Spinal cord (tissue), 10 donors: ENCODE results near the gene ME2. TPM values are rescaled to one million over a fixed set of nuclear protein-coding genes. Genes with fewer than 3 reads are reported as not detected.
"Not testable (repeated sequence)": the region's sequence is repeated elsewhere in the genome, so short reads cannot be mapped to it uniquely, and the experiment has no call there.

Source experiments
- DNase-seq, 6 donors: peaks; one replicate each; pipeline versions ENCODE4 v3.0.0 to v3.0.0-alpha.2; 2013 to 2015; ENCODE audit warnings: low spot score in 6 of 6, low read depth in 4 of 6
- H3K27ac ChIP-seq: one replicate; pipeline ENCODE4 v1.5.1; 2013; ENCODE audit warnings: low read depth, low read length, control low read depth
- H3K27me3 ChIP-seq: one replicate; pipeline ENCODE4 v1.6.1; 2013; ENCODE audit warnings: low read length; ENCODE audit not compliant: control insufficient read depth, insufficient read depth
- H3K36me3 ChIP-seq: one replicate; pipeline ENCODE4 v1.6.1; 2013; ENCODE audit warnings: low read length; ENCODE audit not compliant: control insufficient read depth, insufficient read depth
- H3K4me1 ChIP-seq: one replicate; pipeline ENCODE4 v1.6.1; 2013; ENCODE audit warnings: low read length; ENCODE audit not compliant: control insufficient read depth, insufficient read depth
- H3K4me3 ChIP-seq: one replicate; pipeline ENCODE4 v1.5.1; 2013; ENCODE audit warnings: low read depth, low read length, control low read depth
- H3K9me3 ChIP-seq: one replicate; pipeline ENCODE4 v1.6.1; 2013; ENCODE audit warnings: low read length; ENCODE audit not compliant: control insufficient read depth, insufficient read depth
- WGBS: methylation state at CpG from one replicate; pipeline ENCODE4 v1.1.5; 2013; ENCODE audit warnings: missing lambda C conversion rate; ENCODE audit not compliant: insufficient coverage; 5-methylcytosine and 5-hydroxymethylcytosine counted together
- long read RNA-seq, 4 donors: transcript quantifications; one replicate each; lab custom pipeline, GENCODE V29; 2026
- polyA plus RNA-seq, 2 donors: library from polyadenylated mRNA; unstranded; fragments of 120-200 nt; gene quantifications; one replicate each; pipeline ENCODE4 v1.2.1, GENCODE V29; 2013; ENCODE audit not compliant: insufficient read length in 2 of 2
- total RNA-seq, 2 donors: library from RNA; depleted of rRNA in 1 of 2; stranded (reverse); fragments of 120-200 nt in 1 of 2; fragments of >200 nt in 1 of 2; gene quantifications; one replicate each; pipeline versions ENCODE4 v1.2.3 to v1.2.4, GENCODE V29; 2013 to 2014
- donor health status: healthy.

The ME2 gene
- total RNA-seq (10 to 100 TPM; 70.9 to 83.7 TPM), polyA plus RNA-seq (10 to 100 TPM; 55.2 to 60.8 TPM)
- long read RNA-seq, donor 1, full-length matches to known transcripts: 25 of 25 reads
- long read RNA-seq, donor 1, partial matches to known transcripts: 0 of 25 reads
- long read RNA-seq, donor 1, other reads (novel, unspliced or antisense): 0 of 25 reads
- long read RNA-seq, donor 2, full-length matches to known transcripts: 2 of 7 reads
- long read RNA-seq, donor 2, partial matches to known transcripts: 5 of 7 reads
- long read RNA-seq, donor 2, other reads (novel, unspliced or antisense): 0 of 7 reads
- long read RNA-seq, donor 3, full-length matches to known transcripts: 5 of 5 reads
- long read RNA-seq, donor 3, partial matches to known transcripts: 0 of 5 reads
- long read RNA-seq, donor 3, other reads (novel, unspliced or antisense): 0 of 5 reads
- long read RNA-seq, donor 4, full-length matches to known transcripts: 6 of 6 reads
- long read RNA-seq, donor 4, partial matches to known transcripts: 0 of 6 reads
- long read RNA-seq, donor 4, other reads (novel, unspliced or antisense): 0 of 6 reads

- Histone ChIP-seq H3K9me3 (no peaks in the 10 kb centered on the region), H3K4me3 (peak within 1 kb of the TSS; percentile 82), H3K27ac (peak within 1 kb of the TSS; percentile 94), H3K27me3 (no peaks in the 10 kb centered on the region), H3K36me3 (no peaks in the 10 kb centered on the region), H3K4me1 (peaks cover 9% of the 10 kb centered on the region)
- under 1% methylated on average over 78 of the region's 78 CpGs for WGBS
- DNase-seq: peak; percentile 79 to 97 (median 84)
Measured at GRCh38 chr18:50878345-50879301, at the start of gene ME2. TSS of gene ME2 (plus strand) at chr18:50879118. CDS start at chr18:50895821, 16,703 bp downstream.

DNA sequence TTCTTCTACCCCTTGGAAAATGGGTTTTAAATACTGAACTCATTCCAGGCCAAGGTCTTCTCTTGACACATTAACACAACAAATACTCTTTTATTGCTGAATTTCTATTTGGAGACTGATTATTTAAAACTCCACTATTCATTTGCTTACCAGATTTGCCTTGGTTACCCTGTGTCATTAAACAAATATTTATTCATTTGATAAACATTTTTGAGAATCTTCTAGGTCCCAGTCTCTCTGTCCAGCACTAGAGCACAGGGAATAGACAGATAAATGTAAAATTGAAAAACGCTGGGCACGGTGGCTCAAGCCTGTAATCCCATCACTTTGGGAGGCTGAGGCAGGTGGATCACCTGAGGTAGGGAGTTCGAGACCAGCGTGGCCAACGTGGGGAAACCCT is 49.3 kb upstream of the ME2 start:
- Histone ChIP-seq H3K27ac (no peak overlapping the region), H3K4me1 (peaks cover 3% of the 10 kb centered on the region), H3K36me3 (no peaks in the 10 kb centered on the region), H3K4me3 (no peak overlapping the region), H3K9me3 (no peaks in the 10 kb centered on the region), H3K27me3 (no peaks in the 10 kb centered on the region)
- 92% methylated on average over 2 of the region's 5 CpGs for WGBS
- DNase-seq: no peak

GRCh38 chr18:50830544-50830943 is 48.4 kb upstream of the ME2 start:
- Histone ChIP-seq H3K27me3 (no peaks in the 10 kb centered on the region), H3K27ac (no peak overlapping the region), H3K9me3 (no peaks in the 10 kb centered on the region), H3K4me3 (no peak overlapping the region), H3K4me1 (peaks cover 3% of the 10 kb centered on the region), H3K36me3 (no peaks in the 10 kb centered on the region)
- DNase-seq: no peak
- 94% methylated on average over 4 of the region's 5 CpGs for WGBS

- no peaks in the 10 kb centered on the region for H3K36me3 ChIP-seq
- no peak overlapping the region for H3K4me3 ChIP-seq
- H3K9me3 ChIP-seq: no peaks in the 10 kb centered on the region
- no peak overlapping the region for H3K27ac ChIP-seq
- 100% methylated on average over 1 of the region's 2 CpGs for WGBS
- no peaks in the 10 kb centered on the region for H3K27me3 ChIP-seq
- no peak for DNase-seq
- H3K4me1 ChIP-seq: peaks cover 3% of the 10 kb centered on the region
Measured at GRCh38 chr18:50832754-50833153, 46.2 kb upstream of the ME2 start.

GRCh38 chr18:50833496-50833895 is 45.4 kb upstream of the ME2 start:
- not testable (repeated sequence) for H3K4me3 ChIP-seq, DNase-seq, H3K4me1 ChIP-seq, H3K27me3 ChIP-seq, H3K36me3 ChIP-seq, H3K9me3 ChIP-seq, H3K27ac ChIP-seq
- 96% methylated on average over 6 of the region's 7 CpGs for WGBS

- no peaks in the 10 kb centered on the region for H3K36me3 ChIP-seq
- no peaks in the 10 kb centered on the region for H3K9me3 ChIP-seq
- no peak for DNase-seq
- H3K4me3 ChIP-seq: no peak overlapping the region
- H3K27ac ChIP-seq: no peak overlapping the region
- H3K27me3 ChIP-seq: no peaks in the 10 kb centered on the region
- WGBS: no CpG with 5 or more reads among the region's 2 CpGs
- H3K4me1 ChIP-seq: no peaks in the 10 kb centered on the region
Measured at GRCh38 chr18:50836521-50836957, 42.4 kb upstream of the ME2 start.

DNA sequence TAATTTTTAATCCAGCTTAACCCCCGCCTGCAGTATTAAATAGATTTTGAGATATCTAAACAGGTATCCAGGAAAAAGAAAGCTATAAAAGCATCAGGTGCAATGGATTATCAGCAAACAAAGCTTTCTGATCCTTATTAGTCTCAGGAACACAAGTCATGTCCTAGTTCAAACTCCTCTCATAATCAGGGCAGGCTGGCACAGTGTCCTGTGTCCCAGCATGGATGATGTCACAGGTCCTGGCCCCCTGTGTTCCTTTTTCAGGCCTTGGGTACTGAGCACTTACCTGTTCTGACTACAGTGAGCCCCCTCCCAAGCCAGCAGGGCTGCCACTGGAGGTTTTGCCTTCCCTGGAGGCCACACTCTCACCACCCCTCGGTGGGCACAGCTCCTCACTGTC is 39.6 kb upstream of the ME2 start:
- 89% methylated on average over 1 of the region's 2 CpGs for WGBS
- Histone ChIP-seq H3K27ac (no peak overlapping the region), H3K9me3 (no peaks in the 10 kb centered on the region), H3K27me3 (no peaks in the 10 kb centered on the region), H3K4me3 (no peak overlapping the region), H3K36me3 (no peaks in the 10 kb centered on the region), H3K4me1 (no peaks in the 10 kb centered on the region)
- DNase-seq: no peak

DNA sequence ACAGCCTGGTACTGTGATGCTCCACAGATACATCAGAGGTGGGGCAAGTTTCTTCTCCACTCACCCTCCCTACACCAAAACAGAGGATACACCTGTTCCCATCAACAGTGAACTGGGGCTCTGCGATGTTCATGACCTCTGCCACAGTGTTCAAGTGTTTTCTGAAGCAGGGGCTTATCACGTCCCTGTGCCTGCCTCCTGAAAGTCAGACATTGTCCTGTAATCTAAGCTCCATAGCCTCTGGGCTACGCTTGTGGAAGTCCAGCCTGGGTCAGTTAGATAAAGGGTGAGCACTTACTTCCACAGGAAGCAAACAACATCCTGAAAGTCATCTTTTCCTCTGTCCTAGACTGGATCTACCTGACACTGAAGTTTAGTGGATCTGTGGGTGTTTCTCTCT is 38.9 kb upstream of the ME2 start:
- Histone ChIP-seq H3K27me3 (no peaks in the 10 kb centered on the region), H3K9me3 (no peaks in the 10 kb centered on the region), H3K27ac (no peak overlapping the region), H3K4me1 (no peaks in the 10 kb centered on the region), H3K36me3 (no peaks in the 10 kb centered on the region), H3K4me3 (no peak overlapping the region)
- DNase-seq: no peak
- 89% methylated on average over 2 of the region's 3 CpGs for WGBS

DNA sequence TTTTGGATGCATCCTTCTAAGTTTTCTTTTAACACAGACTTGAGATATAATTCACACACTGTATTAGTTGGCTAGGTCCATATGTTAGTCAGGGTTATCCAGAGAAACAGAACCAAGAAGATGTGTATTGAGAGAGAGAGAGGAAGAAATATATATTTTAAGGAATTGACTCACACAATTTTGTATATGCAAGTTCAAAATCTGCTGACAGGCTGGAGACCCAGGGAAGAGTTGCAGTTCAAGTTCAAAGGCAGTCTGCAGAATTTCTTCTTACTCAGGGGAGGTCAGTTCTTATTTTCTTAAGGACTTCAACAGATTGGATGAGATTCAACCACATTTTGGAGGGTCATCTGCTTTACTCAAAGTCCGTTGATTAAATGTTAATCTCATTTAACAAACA is 36.1 kb upstream of the ME2 start:
- Histone ChIP-seq H3K4me1 (no peaks in the 10 kb centered on the region), H3K36me3 (no peaks in the 10 kb centered on the region), H3K27ac (no peak overlapping the region), H3K27me3 (no peaks in the 10 kb centered on the region), H3K9me3 (no peaks in the 10 kb centered on the region), H3K4me3 (no peak overlapping the region)
- WGBS: no CpG with 5 or more reads among the region's 1 CpG
- DNase-seq: no peak
